Small intestine (tissue), 7 donors: ENCODE measurements around the gene PDE4D. TPM values are rescaled to one million over a fixed set of nuclear protein-coding genes. Genes with fewer than 3 reads are reported as not detected.
"Not testable (repeated sequence)": the region's sequence is repeated elsewhere in the genome, so short reads cannot be mapped to it uniquely, and the experiment has no call there.

Source experiments
- DNase-seq, 2 donors: peaks; one replicate each; pipeline versions ENCODE4 v3.0.0 to v3.0.0-alpha.2; 2013
- FAIRE-seq: peaks from 2 replicates; lab custom pipeline; 2012; peaks lifted over from hg19 to GRCh38; lab: Jason Lieb, UNC
- H3K27ac ChIP-seq, 3 donors: one replicate each; pipeline ENCODE4 v1.5.1; 2013; ENCODE audit warnings: low read length in 2 of 3, mild to moderate bottlenecking in 2 of 3, control low read depth in 1 of 3, inconsistent platforms in 1 of 3, low read depth in 1 of 3, moderate library complexity in 1 of 3
- H3K27me3 ChIP-seq, 3 donors: one replicate each; pipeline ENCODE4 v1.6.1; 2013; ENCODE audit warnings: low read length in 3 of 3, inconsistent platforms in 1 of 3; ENCODE audit not compliant: control insufficient read depth in 3 of 3, insufficient read depth in 3 of 3
- H3K36me3 ChIP-seq, 3 donors: one replicate each; pipeline ENCODE4 v1.6.1; 2013; ENCODE audit warnings: low read length in 3 of 3, inconsistent platforms in 1 of 3, low read depth in 1 of 3, mild to moderate bottlenecking in 1 of 3, moderate library complexity in 1 of 3; ENCODE audit not compliant: control insufficient read depth in 3 of 3, insufficient read depth in 2 of 3
- H3K4me1 ChIP-seq, 3 donors: one replicate each; pipeline ENCODE4 v1.6.1; 2013; ENCODE audit warnings: low read length in 2 of 3, inconsistent platforms in 1 of 3, low read depth in 1 of 3, mild to moderate bottlenecking in 1 of 3, moderate library complexity in 1 of 3; ENCODE audit not compliant: control insufficient read depth in 3 of 3, insufficient read depth in 2 of 3
- H3K4me3 ChIP-seq, 3 donors: one replicate each; pipeline ENCODE4 v1.5.1; 2013; ENCODE audit warnings: low read length in 3 of 3, control low read depth in 1 of 3, inconsistent platforms in 1 of 3, low read depth in 1 of 3, mild to moderate bottlenecking in 1 of 3, moderate library complexity in 1 of 3
- H3K9me3 ChIP-seq, 2 donors: one replicate each; pipeline ENCODE4 v1.6.1; 2013; ENCODE audit warnings: low read depth in 1 of 2, low read length in 1 of 2; ENCODE audit not compliant: control insufficient read depth in 2 of 2, insufficient read depth in 1 of 2
- WGBS, 3 donors: extraction: QIAGEN DNeasy Blood & Tissue Kit; methylation state at CpG; one replicate each; pipeline ENCODE4 v1.1.7; 2013; 5-methylcytosine and 5-hydroxymethylcytosine counted together
- polyA plus RNA-seq, 4 donors: library from polyadenylated mRNA; stranded (reverse) in 3 of 4; unstranded in 1 of 4; fragments of 200-250 nt in 3 of 4; fragments of 120-200 nt in 1 of 4; gene quantifications; one replicate each; pipeline versions ENCODE4 v1.2.1 to v1.2.3, GENCODE V29; 2013
- donor health status: healthy with polysubstance abuse.
- donor health status: control.
- donor health status: control.
- donor health status: Bipolar disorder and iron deficiency.
- donor health status: healthy.

Gene PDE4D
- polyA plus RNA-seq, 4 donors: 2.9 to 16.2 (median 5.3) TPM

GRCh38 chr5:59319250-59319649 lies 574.3 kb downstream of the PDE4D start:
- no peaks in the 10 kb centered on the region for H3K9me3 ChIP-seq
- no peak for FAIRE-seq

GRCh38 chr5:59317774-59318205 lies 575.7 kb downstream of the PDE4D start:
- DNase-seq: peak; percentile 32 to 42
- Histone ChIP-seq H3K36me3 (no peaks in the 10 kb centered on the region), H3K4me1 (peaks cover 0 to 15% (median 7%) of the 10 kb centered on the region in 3 donors), H3K27ac (peak overlapping the region in 2 of 3 donors; percentile 53 to 76), H3K27me3 (no peaks in the 10 kb centered on the region), H3K9me3 (no peaks in the 10 kb centered on the region), H3K4me3 (no peak overlapping the region)
- WGBS, 3 donors: 14 to 31% (median 22%) methylated on average over 4 of the region's 4 CpGs
- no peak for FAIRE-seq

More at GRCh38 chr5:59319250-59319649, 574.3 kb downstream of the PDE4D start:
- Histone ChIP-seq H3K27me3 (no peaks in the 10 kb centered on the region), H3K36me3 (no peaks in the 10 kb centered on the region), H3K27ac (no peak overlapping the region), H3K4me1 (peaks cover 0 to 15% (median 7%) of the 10 kb centered on the region in 3 donors), H3K4me3 (no peak overlapping the region)
- no peak for DNase-seq

- H3K27me3 ChIP-seq: no peaks in the 10 kb centered on the region
- no peak overlapping the region for H3K4me3 ChIP-seq
- H3K27ac ChIP-seq: peak overlapping the region in 2 of 3 donors; percentile 53 to 76
- no peaks in the 10 kb centered on the region for H3K9me3 ChIP-seq
- H3K4me1 ChIP-seq: peaks cover 0 to 11% (median 7%) of the 10 kb centered on the region in 3 donors
- FAIRE-seq: no peak
- WGBS, 3 donors: 19 to 36% (median 32%) methylated on average over 6 of the region's 6 CpGs
- DNase-seq: peak; percentile 32 to 52
- no peaks in the 10 kb centered on the region for H3K36me3 ChIP-seq
These were observed 576.3 kb downstream of the PDE4D start for GRCh38 chr5:59317023-59317773.

- no peak overlapping the region for H3K27ac ChIP-seq
- peaks cover 0 to 10% (median 2%) of the 10 kb centered on the region in 3 donors for H3K4me1 ChIP-seq
- H3K4me3 ChIP-seq: no peak overlapping the region
- no peak for DNase-seq
- H3K36me3 ChIP-seq: peaks cover 0 to 7% (median 0%) of the 10 kb centered on the region in 3 donors
- no peak for FAIRE-seq
- H3K9me3 ChIP-seq: peaks cover 0 to 6% of the 10 kb centered on the region in 2 donors
- no peaks in the 10 kb centered on the region for H3K27me3 ChIP-seq
- 80 to 86% (median 85%) methylated on average over 3 of the region's 3 CpGs for WGBS, 3 donors
These were observed 581.3 kb downstream of the PDE4D start for GRCh38 chr5:59312223-59312622.

- H3K9me3 ChIP-seq, H3K4me1 ChIP-seq, H3K27me3 ChIP-seq, H3K36me3 ChIP-seq, H3K4me3 ChIP-seq, H3K27ac ChIP-seq, DNase-seq, FAIRE-seq: not testable (repeated sequence)
- WGBS, 3 donors: 86 to 95% (median 91%) methylated on average over 2 of the region's 2 CpGs
These were observed 584.8 kb downstream of the PDE4D start for GRCh38 chr5:59308685-59309084.

- not testable (repeated sequence) for H3K4me3 ChIP-seq, H3K27ac ChIP-seq, FAIRE-seq, H3K36me3 ChIP-seq, H3K9me3 ChIP-seq, H3K4me1 ChIP-seq, DNase-seq, H3K27me3 ChIP-seq
- 25 to 56% (median 47%) methylated on average over 3 of the region's 3 CpGs for WGBS, 3 donors
These were observed 590.2 kb downstream of the PDE4D start for GRCh38 chr5:59303289-59303716.

GRCh38 chr5:59302509-59302908 lies 591.0 kb downstream of the PDE4D start:
- 93 to 100% (median 95%) methylated on average over 1 of the region's 1 CpG for WGBS, 3 donors
- H3K27ac ChIP-seq, H3K4me3 ChIP-seq, FAIRE-seq, H3K4me1 ChIP-seq, H3K9me3 ChIP-seq, DNase-seq, H3K36me3 ChIP-seq, H3K27me3 ChIP-seq: not testable (repeated sequence)

GRCh38 chr5:59301727-59302126 lies 591.8 kb downstream of the PDE4D start:
- Histone ChIP-seq H3K27me3 (no peaks in the 10 kb centered on the region), H3K27ac (no peak overlapping the region), H3K9me3 (peaks cover 0 to 3% of the 10 kb centered on the region in 2 donors), H3K4me1 (peaks cover 0 to 12% (median 2%) of the 10 kb centered on the region in 3 donors), H3K4me3 (no peak overlapping the region), H3K36me3 (no peaks in the 10 kb centered on the region)
- DNase-seq (no peak), FAIRE-seq (no peak)
- WGBS, 3 donors: 83 to 95% (median 84%) methylated on average over 3 to 4 of the region's 4 CpGs
